Gastrocnemius medialis (tissue), 4 donors: ENCODE results near the gene GABRD.

Experiments used
- CTCF ChIP-seq, 5 experiments: fragments of 450-650 bp in 3 of 5; fragments of 200-600 bp in 2 of 5; sonication (generic) in 2 of 5; IDR thresholded peaks in 4 of 5; conservative IDR thresholded peaks in 1 of 5; 1 replicate in 4 of 5; 2 replicates in 1 of 5; pipeline ENCODE4 v1.5.1; 2016 to 2019; ENCODE audit warnings: antibody characterized with exemption in 5 of 5, mild to moderate bottlenecking in 3 of 5, moderate library complexity in 3 of 5
- POLR2A ChIP-seq, 2 donors: fragments of 450-650 bp; IDR thresholded peaks; one replicate each; pipeline ENCODE4 v1.6.1; 2017; ENCODE audit warnings: antibody characterized with exemption in 2 of 2, mild to moderate bottlenecking in 2 of 2, moderate library complexity in 2 of 2

DNA sequence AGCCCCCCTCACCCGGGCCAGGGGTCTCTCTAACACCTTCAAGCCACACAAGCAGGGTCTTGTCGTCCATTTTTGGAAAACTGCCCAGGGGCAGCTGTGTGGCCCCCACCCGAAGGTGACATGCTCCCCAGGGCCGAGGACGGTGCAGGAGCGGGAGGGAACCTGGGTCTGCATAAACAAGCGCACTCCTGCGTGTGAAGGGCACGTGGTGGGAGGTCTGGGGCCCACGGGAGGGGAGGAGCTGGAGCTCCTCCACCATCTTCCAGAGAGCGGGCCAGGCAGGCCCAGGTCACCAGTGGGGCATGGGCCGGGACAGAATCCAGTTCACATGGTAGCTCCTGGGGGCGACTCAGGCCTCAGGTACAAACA is 32.0 kb upstream of the GABRD start:
- TF ChIP-seq POLR2A (IDR thresholded peaks at IDR 0.05) = no peak
- TF ChIP-seq CTCF (IDR thresholded peaks at IDR 0.05 in 4 of 5, conservative IDR thresholded peaks at IDR 0.05 in 1 of 5) = no peak
